Amniotic stem cell (primary cell): ENCODE data around the gene AARS2.

Source experiments
- DNase-seq: peaks from one replicate; lab custom pipeline; 2025; lab: John Stamatoyannopoulos, UW

The AARS2 gene

GRCh38 chr6:44275749-44276648 lies 37.1 kb downstream of the AARS2 start:
- no peak for DNase-seq

GRCh38 chr6:44275271-44275748 lies 37.8 kb downstream of the AARS2 start:
- no peak for DNase-seq

- DNase-seq = no peak
Observed at GRCh38 chr6:44273617-44274016, 39.5 kb downstream of the AARS2 start.

- DNase-seq = no peak
Observed at GRCh38 chr6:44272999-44273566, 40.1 kb downstream of the AARS2 start.

GRCh38 chr6:44272529-44272928 lies 40.6 kb downstream of the AARS2 start:
- no peak for DNase-seq

- no peak for DNase-seq
Observed at GRCh38 chr6:44271914-44272313, 41.2 kb downstream of the AARS2 start.

GRCh38 chr6:44271406-44271723 lies 41.8 kb downstream of the AARS2 start:
- no peak for DNase-seq

GRCh38 chr6:44270526-44271405 lies 42.4 kb downstream of the AARS2 start:
- DNase-seq = no peak

GRCh38 chr6:44269921-44270525 lies 43.1 kb downstream of the AARS2 start, which contains the start of gene TMEM151B:
Gene TMEM151B (plus strand): TSS chr6:44270450. CDS start chr6:44270743, 293 bp downstream.
- DNase-seq = no peak

- no peak for DNase-seq
Observed at GRCh38 chr6:44269178-44269920, 43.8 kb downstream of the AARS2 start.

GRCh38 chr6:44268095-44268628 lies 45.0 kb downstream of the AARS2 start:
- DNase-seq = no peak

- no peak for DNase-seq
Observed at GRCh38 chr6:44267252-44267651, 45.9 kb downstream of the AARS2 start.

- no peak for DNase-seq
Observed at GRCh38 chr6:44266347-44266746, 46.8 kb downstream of the AARS2 start.

- no peak for DNase-seq
Observed at GRCh38 chr6:44265722-44266233, 47.4 kb downstream of the AARS2 start.

GRCh38 chr6:44265007-44265721 lies 48.0 kb downstream of the AARS2 start, which contains the start of gene NFKBIE:
Gene NFKBIE (minus strand): TSS chr6:44265551. CDS start chr6:44265346, 205 bp downstream.
- peak; percentile 92 for DNase-seq

- DNase-seq = no peak
Observed at GRCh38 chr6:44264154-44265006, 48.8 kb downstream of the AARS2 start.

- DNase-seq = no peak
Observed at GRCh38 chr6:44263354-44264100, 49.6 kb downstream of the AARS2 start.
